Motor neuron (in vitro differentiated cells): Measurements from ENCODE around the gene CFDP1. TPM values are rescaled to one million over a fixed set of nuclear protein-coding genes. Genes with fewer than 3 reads are reported as not detected.

ENCODE experiments used
- ATAC-seq, 8 experiments: fragments of 200-7000 bp; cut with Tn5 transposase; replicated peaks in 6 of 8; 2 replicates each; pipeline ENCODE4 v1.8.0; 2021; ENCODE audit warnings: mild to moderate bottlenecking in 8 of 8, moderate library complexity in 8 of 8
- H3K27ac ChIP-seq, 2 donors: fragments of 250-450 bp; sonication (Bioruptor Pico); 2 replicates each; pipeline ENCODE4 v1.9.0; 2021; ENCODE audit warnings: antibody characterized with exemption in 2 of 2, mild to moderate bottlenecking in 2 of 2, moderate library complexity in 1 of 2
- H3K4me1 ChIP-seq, 2 donors: fragments of 250-450 bp; sonication (Bioruptor Pico); replicated peaks in 1 of 2; 2 replicates each; pipeline ENCODE4 v1.6.1; 2021; ENCODE audit warnings: antibody characterized with exemption in 2 of 2, mild to moderate bottlenecking in 2 of 2, moderate library complexity in 1 of 2
- H3K4me3 ChIP-seq, 5 donors: fragments of 250-450 bp; sonication (Bioruptor Pico); 2 replicates each; pipeline ENCODE4 v1.9.0; 2021; ENCODE audit warnings: antibody characterized with exemption in 5 of 5, mild to moderate bottlenecking in 5 of 5, moderate library complexity in 4 of 5
- WGBS, 10 experiments: fragments of 450-650 bp; shearing (Covaris generic); methylation state at CpG; one replicate each; pipeline ENCODE4 v1.0.0; 2022; 5-methylcytosine and 5-hydroxymethylcytosine counted together
- in situ Hi-C, 9 experiments: fragments of 400-800 bp; cut with MboI; loops; one replicate each; pipeline ENCODE4 v1.15.0; 2021; ENCODE audit warnings: low sequenced_read_pairs in 9 of 9, low pct_unique_long_range_greater_than_20kb in 2 of 9; ENCODE audit not compliant: unreplicated experiment in 9 of 9
- total RNA-seq, 8 experiments: library from RNA; unstranded; fragments of 300-600 nt; gene quantifications; 2 replicates each; pipeline versions ENCODE4 v1.2.3 to v1.2.4, GENCODE V29; 2022

The CFDP1 gene
- total RNA-seq, 8 experiments from 2014 or later: 43.5 to 130 (median 107) TPM

DNA sequence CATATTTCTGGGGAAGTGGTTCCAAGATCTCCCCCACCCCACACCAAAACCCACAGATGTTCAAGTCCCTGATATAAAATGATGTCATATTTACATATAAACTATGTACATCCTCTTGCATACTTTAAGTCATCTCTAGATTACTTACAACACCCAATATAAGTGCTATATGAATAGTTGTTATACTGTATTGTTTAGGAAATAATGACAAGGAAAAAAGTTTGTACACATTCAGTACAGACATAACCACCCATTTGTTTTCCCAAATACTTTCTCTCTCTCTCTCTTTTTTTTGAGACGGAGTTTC lies 11.5 kb downstream of the CFDP1 start:
- WGBS, 10 experiments: 100% methylated on average over 1 of the region's 1 CpG; no CpG with 5 or more reads in 6 of the 10 experiments
- ATAC-seq: no peak
- H3K4me1 ChIP-seq: peaks cover 12 to 21% of the 10 kb centered on the region in 2 donors
- in situ Hi-C loops: no loop called here
- no peak overlapping the region for H3K4me3 ChIP-seq
- H3K27ac ChIP-seq: peak overlapping the region in 1 of 2 donors; percentile 70

DNA sequence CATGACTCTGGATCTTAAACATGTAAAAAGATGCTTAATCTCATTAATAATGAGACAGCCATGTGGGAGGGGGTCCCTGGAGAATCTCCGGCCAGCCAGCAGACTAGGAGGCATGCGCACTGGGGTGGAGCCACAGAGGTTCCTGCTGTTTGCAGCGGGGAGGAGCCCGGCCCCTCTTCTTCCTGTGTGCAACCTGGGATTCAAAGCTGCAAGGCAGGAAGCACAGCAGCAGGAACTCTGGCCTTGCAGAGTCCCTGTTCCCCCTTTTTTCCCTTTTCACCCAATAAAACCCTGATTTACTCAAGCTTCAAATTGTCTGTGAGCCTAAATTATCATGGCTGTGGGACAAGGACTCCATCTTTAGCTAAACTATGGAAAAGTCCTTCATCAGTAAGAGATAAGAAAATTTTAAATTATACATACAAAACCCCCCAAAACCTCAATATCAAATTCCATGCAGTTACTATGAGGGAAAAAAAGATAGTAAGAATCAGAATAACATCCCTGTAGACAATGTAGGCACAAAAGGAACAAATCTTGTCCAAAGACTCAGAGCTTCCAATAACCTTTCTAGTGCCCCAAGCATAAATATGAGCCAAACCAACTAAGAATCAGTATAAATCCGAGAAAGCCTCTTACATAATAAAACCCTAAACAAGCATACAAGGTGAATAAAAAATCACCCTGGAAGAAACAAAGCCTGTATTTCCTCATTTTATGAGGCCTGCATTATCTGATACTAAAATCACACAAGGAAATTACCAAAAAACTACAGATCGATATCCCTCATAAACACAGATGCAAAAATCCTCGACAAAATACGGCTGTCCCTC lies 12.1 kb downstream of the CFDP1 start:
- H3K4me3 ChIP-seq: peak overlapping the region in 2 of 5 donors; percentile 4 to 15
- 5 to 91% (median 41%) methylated on average over 1 to 8 of the region's 8 CpGs for WGBS, 10 experiments
- in situ Hi-C loops: no loop called here
- peak; percentile 80 to 100 (median 99) for ATAC-seq
- H3K4me1 ChIP-seq: peaks cover 12 to 21% of the 10 kb centered on the region in 2 donors
- H3K27ac ChIP-seq: peak overlapping the region; percentile 67 to 70

DNA sequence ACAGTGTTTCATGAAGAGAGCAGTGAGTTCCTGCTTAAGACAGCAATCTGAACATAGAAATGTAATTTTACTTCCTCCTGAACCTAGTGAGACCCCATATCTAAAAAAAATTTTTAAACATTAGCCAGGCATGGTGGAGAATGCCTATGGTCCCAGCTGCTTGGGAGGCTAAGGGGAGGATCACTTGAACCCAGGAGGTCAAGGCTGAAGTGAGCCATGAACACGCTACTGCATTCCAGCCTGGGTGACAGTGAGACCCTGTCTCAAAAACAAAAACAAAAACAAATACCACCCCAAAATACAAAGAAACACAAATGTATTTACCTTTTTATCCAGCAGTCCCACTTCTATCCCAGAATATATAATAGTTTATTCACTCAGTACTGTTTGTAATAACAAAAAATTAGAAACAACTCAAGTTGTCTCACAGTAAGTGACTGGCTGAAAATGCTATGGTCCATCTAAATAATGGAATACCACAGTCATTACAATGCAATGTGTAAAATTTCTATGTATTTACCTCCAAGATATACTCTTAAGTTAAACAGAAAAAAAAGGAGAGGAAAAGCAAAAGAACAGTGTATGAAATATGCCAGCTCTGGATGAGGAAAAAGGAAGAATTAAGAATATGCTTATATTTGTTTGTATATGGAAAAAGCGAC lies 16.3 kb downstream of the CFDP1 start:
- Histone ChIP-seq H3K4me3 (no peak overlapping the region), H3K27ac (no peak overlapping the region), H3K4me1 (peaks cover 12 to 21% of the 10 kb centered on the region in 2 donors)
- 33 to 95% (median 72%) methylated on average over 1 to 2 of the region's 2 CpGs for whole genome bisulfite sequencing, 10 experiments
- ATAC-seq: no peak
- in situ Hi-C loops: no loop called here

DNA sequence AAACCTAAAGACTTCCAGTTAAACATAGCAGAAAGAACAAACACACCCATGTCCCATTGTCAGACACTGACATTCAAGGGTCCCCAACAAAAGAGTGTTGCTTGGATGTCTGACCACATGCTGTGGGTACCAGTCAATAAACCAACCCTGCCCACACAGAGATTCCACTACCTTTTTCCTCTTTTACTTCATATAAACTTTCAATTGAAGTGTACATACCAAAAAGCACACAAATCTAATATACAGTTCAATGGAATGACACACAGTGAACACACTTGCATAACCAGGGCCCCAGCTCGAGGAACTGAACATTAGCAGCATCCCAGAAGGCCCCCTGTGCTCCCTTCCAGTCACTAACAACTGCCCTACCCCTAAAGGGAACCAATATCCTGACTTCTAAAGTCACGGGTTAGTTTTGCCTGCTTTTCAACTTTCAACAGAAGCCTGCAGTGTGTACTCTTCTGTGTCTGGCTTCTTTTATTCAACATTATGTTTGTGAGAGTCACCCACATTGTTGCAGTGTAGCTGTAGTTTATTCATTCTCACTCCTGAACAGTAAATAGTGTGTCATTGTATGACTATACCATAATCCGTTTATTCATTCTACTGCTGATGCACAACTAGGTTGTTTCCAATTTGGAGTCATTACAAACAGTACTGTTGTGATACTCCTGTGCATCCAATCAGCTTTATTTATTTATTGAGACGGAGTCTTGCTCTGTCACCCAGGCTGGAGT lies 18.0 kb downstream of the CFDP1 start:
- no peak overlapping the region for H3K27ac ChIP-seq
- in situ Hi-C loops: no loop called here
- peaks cover 5 to 10% of the 10 kb centered on the region in 2 donors for H3K4me1 ChIP-seq
- WGBS, 10 experiments: 0 to 100% (median 86%) methylated on average over 1 to 3 of the region's 4 CpGs; no CpG with 5 or more reads in 2 of the 10 experiments
- ATAC-seq: peak in 2 of 8 experiments; percentile 39 to 66
- no peak overlapping the region for H3K4me3 ChIP-seq

DNA sequence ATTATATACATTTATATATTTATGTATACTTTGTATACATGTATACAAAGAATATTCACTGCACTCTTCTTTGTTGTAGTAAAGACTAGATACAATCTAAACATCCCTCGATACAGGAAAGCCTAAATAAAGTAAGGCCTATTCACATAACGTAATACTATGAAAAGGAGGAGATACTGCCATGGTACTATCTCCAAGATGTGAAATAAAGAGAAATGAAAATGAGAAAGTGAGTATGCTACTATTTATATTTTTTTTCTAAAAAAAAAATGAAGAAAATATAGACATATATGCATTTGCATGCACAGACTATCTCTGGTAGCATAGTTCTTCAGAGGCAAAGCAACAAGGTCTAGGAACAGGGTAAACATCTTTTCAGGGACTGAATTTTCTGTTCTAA lies 19.4 kb downstream of the CFDP1 start:
- H3K4me1 ChIP-seq: no peaks in the 10 kb centered on the region
- no peak for ATAC-seq
- WGBS, 10 experiments: 57 to 100% (median 100%) methylated on average over 1 to 2 of the region's 2 CpGs; no CpG with 5 or more reads in 1 of the 10 experiments
- H3K4me3 ChIP-seq: no peak overlapping the region
- in situ Hi-C loops: no loop called here
- no peak overlapping the region for H3K27ac ChIP-seq

DNA sequence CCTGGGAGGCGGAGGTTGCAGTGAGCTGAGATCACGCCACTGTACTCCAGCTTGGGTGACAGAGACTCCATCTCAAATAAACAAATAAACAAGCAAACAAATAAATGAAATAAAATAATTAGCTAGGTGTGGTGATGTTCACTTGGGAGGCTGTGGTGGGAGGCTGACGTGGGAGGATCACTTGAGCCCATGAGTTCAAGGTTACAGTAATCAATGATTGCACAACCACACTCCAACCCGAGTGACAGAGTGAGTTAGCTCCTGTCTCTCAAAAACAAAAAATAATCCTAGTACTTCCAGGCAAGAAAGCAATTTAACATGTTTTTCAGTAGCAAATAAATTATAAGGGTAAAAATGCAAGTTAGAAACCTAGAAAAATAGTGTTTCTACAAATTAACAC lies 26.4 kb downstream of the CFDP1 start:
- no peak for ATAC-seq
- WGBS, 10 experiments: 75 to 100% (median 100%) methylated on average over 1 to 4 of the region's 4 CpGs; no CpG with 5 or more reads in 1 of the 10 experiments
- in situ Hi-C loops: loop anchor here in 2 of 9 experiments (10.0 kb wide), 1 partner anchor 192 kb away; the partner anchor contains the start of gene CTRB1 (in 2 of the 2)
- Histone ChIP-seq H3K27ac (no peak overlapping the region), H3K4me3 (no peak overlapping the region), H3K4me1 (no peaks in the 10 kb centered on the region)

DNA sequence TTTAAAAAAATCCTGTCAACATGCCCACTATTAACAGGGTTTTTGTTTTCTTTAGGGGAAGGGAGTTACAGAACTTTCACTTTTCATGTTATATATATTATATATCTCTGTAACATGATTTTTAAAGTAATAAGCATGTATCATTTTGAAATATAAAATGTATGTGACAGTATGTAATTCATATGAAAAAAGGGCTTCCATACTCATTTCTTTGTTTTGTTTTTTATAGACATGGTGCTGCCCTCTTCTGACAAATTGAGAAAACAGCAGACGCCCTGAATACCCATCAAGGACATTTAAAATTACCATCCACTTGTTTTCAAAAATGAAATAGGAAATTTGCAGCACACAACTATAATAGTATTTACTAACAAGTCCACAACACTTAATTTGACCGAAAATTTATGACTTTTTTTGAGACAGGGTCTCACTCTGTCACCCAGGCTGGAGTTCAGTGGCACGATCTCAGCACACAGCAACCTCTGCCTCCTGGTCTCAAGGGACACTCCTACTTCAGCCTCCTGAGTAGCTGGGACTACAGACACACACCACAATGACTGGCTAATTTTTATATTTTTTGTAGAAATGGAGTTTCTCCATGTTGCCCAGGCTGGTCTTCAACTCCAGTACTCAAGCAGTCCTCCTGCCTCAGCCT lies 30.4 kb downstream of the CFDP1 start:
- Histone ChIP-seq H3K4me3 (no peak overlapping the region), H3K4me1 (no peaks in the 10 kb centered on the region), H3K27ac (no peak overlapping the region)
- 0 to 47% (median 33%) methylated on average over 1 to 3 of the region's 3 CpGs; no CpG with 5 or more reads in 1 of the 10 experiments for WGBS, 10 experiments
- peak in 3 of 8 experiments; percentile 28 to 46 (median 34) for ATAC-seq
- in situ Hi-C loops: loop anchor here in 2 of 9 experiments (10.0 kb wide), 1 partner anchor 188 kb away; the partner anchor contains the start of gene CTRB1 (in 2 of the 2)

DNA sequence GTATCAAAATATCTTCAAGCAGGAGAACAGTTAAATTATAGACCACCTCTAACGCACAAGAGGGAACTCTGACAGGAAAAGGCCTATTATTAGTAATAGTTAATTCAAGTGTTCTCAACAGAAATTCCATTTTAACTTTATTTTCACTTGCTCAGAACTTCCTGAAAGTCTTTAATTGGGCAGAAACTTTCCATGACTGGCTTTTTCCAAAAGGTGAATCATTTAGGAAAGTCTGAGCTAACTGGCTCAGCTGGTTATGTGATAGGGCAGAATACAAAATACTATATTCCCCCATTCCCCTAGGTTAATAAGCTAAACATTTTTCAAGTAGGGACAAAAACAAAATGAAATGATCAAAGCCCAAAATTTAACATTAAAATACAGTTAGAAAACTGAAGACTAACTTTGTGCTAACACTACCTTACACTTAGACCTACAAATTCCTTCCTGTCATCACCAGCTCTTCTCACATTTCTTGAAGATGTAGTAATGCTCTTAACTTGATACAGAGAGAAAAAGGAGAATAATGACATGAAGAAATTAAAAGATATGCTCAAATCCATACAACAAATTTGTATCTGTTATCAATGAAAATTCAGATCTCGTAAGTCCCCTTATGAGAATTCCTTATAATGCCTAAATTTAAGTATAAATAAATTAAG lies 31.0 kb downstream of the CFDP1 start:
- Histone ChIP-seq H3K27ac (no peak overlapping the region), H3K4me1 (no peaks in the 10 kb centered on the region), H3K4me3 (no peak overlapping the region)
- ATAC-seq: peak in 2 of 8 experiments; percentile 20 to 28
- in situ Hi-C loops: loop anchor here in 2 of 9 experiments (10.0 kb wide), 1 partner anchor 187 kb away; the partner anchor contains the start of gene CTRB1 (in 2 of the 2)
- WGBS, 10 experiments: 0 to 100% (median 53%) methylated on average over 1 to 2 of the region's 2 CpGs; no CpG with 5 or more reads in 1 of the 10 experiments

DNA sequence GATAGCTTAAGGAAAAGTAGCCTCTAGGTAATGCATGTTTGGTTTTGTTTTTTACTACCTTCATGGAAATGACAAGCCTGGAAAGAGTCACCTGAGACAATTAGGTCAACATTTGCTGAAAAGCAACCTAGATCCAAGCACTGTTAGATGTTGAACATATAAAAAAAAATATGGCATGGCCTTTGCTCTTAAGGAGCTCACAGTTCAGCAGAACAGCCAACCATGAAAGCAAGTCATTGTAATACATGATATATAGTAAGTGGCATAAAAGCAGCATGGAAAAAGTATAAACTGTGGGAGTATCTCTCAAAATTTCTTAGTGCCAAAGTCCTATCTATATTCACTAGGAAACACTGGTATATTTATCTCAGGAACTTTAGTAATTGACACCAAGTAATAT lies 31.6 kb downstream of the CFDP1 start:
- Histone ChIP-seq H3K27ac (no peak overlapping the region), H3K4me3 (no peak overlapping the region), H3K4me1 (no peaks in the 10 kb centered on the region)
- ATAC-seq: no peak
- in situ Hi-C loops: loop anchor here in 2 of 9 experiments (10.0 kb wide), 1 partner anchor 187 kb away; the partner anchor contains the start of gene CTRB1 (in 2 of the 2)

DNA sequence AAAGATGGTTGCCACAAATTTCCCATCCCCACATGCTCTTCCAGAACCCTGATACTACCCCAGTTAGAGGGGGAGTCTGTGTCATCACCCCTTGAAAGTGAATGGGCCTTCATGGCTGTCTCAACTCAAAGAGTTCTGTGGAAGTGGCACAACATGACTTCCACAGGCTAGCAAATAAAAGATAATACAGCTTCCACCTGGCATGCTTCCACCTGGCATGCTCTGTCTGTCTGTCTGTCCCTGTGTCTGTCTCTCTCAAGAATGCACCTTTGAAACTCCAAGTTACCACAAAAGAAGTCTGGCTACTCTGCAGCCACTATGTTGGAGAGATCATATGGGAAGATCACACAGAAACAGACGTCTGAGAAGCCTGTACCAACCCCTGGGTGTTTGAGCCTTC lies 35.0 kb downstream of the CFDP1 start:
- ATAC-seq: no peak
- in situ Hi-C loops: loop anchor here in 6 of 9 experiments (25.0 kb wide), 2 partner anchors 161 to 186 kb away; partner anchors contain the start of genes CTRB1 (in 5 of the 6) and CTRB2 (in 5 of the 6)
- no peaks in the 10 kb centered on the region for H3K4me1 ChIP-seq
- no CpG with 5 or more reads among the region's 1 CpG for WGBS, 10 experiments
- H3K27ac ChIP-seq: no peak overlapping the region
- no peak overlapping the region for H3K4me3 ChIP-seq

DNA sequence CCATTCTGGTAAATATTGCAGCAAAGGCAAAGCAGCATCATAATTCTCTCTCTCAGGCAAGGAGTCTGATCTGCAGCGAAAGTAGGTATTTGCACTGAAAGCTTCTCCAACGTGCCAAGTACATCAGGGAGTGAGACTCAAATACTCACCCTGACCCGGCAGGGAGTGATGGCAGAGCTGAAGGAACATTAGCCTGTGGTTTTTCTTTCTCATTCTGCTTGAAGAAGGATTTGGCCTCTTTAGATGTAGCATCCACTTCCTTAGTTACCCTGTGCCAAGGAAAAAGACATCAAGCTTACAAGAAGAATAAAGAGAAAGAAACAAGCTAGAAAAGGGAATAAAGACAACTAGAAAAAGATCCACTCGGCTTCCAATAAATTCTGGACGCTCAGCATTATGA lies 38.4 kb downstream of the CFDP1 start:
- in situ Hi-C loops: loop anchor here in 6 of 9 experiments (25.0 kb wide), 2 partner anchors 158 to 183 kb away; partner anchors contain the start of genes CTRB1 (in 5 of the 6) and CTRB2 (in 5 of the 6)
- no peaks in the 10 kb centered on the region for H3K4me1 ChIP-seq
- 84 to 100% (median 95%) methylated on average over 1 to 5 of the region's 5 CpGs; no CpG with 5 or more reads in 2 of the 10 experiments for WGBS, 10 experiments
- no peak overlapping the region for H3K4me3 ChIP-seq
- H3K27ac ChIP-seq: no peak overlapping the region
- ATAC-seq: no peak

DNA sequence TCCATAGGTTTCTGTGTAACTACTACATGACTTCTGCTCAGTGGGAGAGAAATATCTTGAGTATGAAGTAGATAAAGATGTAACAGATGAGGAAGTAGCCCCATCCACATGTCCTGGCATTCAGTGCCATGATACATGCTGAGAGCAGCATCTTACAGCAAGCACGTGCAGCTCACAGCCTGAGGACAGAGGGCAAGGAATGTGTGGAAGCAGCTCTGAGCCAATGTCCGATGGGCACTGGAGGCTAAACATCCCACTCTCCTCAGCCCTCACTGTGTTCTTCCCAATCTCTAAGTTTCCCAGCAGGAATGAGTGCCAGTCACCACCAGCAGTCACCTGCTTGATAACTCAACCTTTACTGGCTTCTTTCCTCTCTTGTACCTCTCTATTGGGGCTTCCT lies 40.4 kb downstream of the CFDP1 start:
- no peak overlapping the region for H3K4me3 ChIP-seq
- ATAC-seq: no peak
- 0 to 95% (median 87%) methylated on average over 2 of the region's 2 CpGs; no CpG with 5 or more reads in 4 of the 10 experiments for WGBS, 10 experiments
- in situ Hi-C loops: loop anchor here in 6 of 9 experiments (25.0 kb wide), 2 partner anchors 156 to 181 kb away; partner anchors contain the start of genes CTRB1 (in 5 of the 6) and CTRB2 (in 5 of the 6)
- no peaks in the 10 kb centered on the region for H3K4me1 ChIP-seq
- no peak overlapping the region for H3K27ac ChIP-seq
